Skeletal muscle tissue (tissue), 4 donors: Measurements from ENCODE around the gene ZIC3. TPM values are rescaled to one million over a fixed set of nuclear protein-coding genes. Genes with fewer than 3 reads are reported as not detected.
"Not testable (repeated sequence)": the region's sequence is repeated elsewhere in the genome, so short reads cannot be mapped to it uniquely, and the experiment has no call there.

ENCODE experiments used
- H3K27ac ChIP-seq: one replicate; pipeline ENCODE4 v1.7.0; 2013; ENCODE audit warnings: mild to moderate bottlenecking, low read depth, low read length, inconsistent platforms
- H3K27me3 ChIP-seq, 3 donors: one replicate each; pipeline ENCODE4 v1.7.0; 2013; ENCODE audit warnings: low read length in 3 of 3; ENCODE audit not compliant: control insufficient read depth in 3 of 3, insufficient read depth in 3 of 3
- H3K36me3 ChIP-seq, 3 donors: one replicate each; pipeline ENCODE4 v1.7.0; 2013; ENCODE audit warnings: low read length in 3 of 3; ENCODE audit not compliant: control insufficient read depth in 3 of 3, insufficient read depth in 3 of 3
- H3K4me1 ChIP-seq, 3 donors: one replicate each; pipeline ENCODE4 v1.7.0; 2013; ENCODE audit warnings: low read length in 3 of 3, mild to moderate bottlenecking in 3 of 3; ENCODE audit not compliant: control insufficient read depth in 3 of 3, insufficient read depth in 3 of 3
- H3K4me3 ChIP-seq, 3 donors: one replicate each; pipeline ENCODE4 v1.7.0; 2013; ENCODE audit warnings: low read length in 3 of 3
- H3K9ac ChIP-seq, 3 donors: one replicate each; pipeline ENCODE4 v1.7.0; 2013; ENCODE audit warnings: low read length in 3 of 3, mild to moderate bottlenecking in 3 of 3, moderate library complexity in 2 of 3, low read depth in 1 of 3
- H3K9me3 ChIP-seq, 3 donors: one replicate each; pipeline ENCODE4 v1.7.0; 2013; ENCODE audit warnings: low read length in 3 of 3; ENCODE audit not compliant: control insufficient read depth in 3 of 3
- total RNA-seq: library from RNA; depleted of rRNA; stranded (reverse); fragments of >200 nt; gene quantifications from one replicate; pipeline ENCODE4 v1.2.3, GENCODE V29; 2014
- donor health status: Osteomylitis.

ZIC3 gene
- not detected for total RNA-seq

- Histone ChIP-seq H3K9me3 (no peaks in the 10 kb centered on the region), H3K36me3 (no peaks in the 10 kb centered on the region), H3K27ac (no peak within 1 kb of the TSS), H3K9ac (peak within 1 kb of the TSS in 1 of 3 donors; percentile 40), H3K4me3 (peak within 1 kb of the TSS; percentile 54 to 67 (median 64)), H3K27me3 (peaks cover 59 to 66% (median 62%) of the 10 kb centered on the region in 3 donors), H3K4me1 (peaks cover 2 to 11% (median 8%) of the 10 kb centered on the region in 3 donors)
These were observed at the start of gene ZIC3 for GRCh38 chrX:137565921-137566745. TSS of gene ZIC3 (plus strand) at chrX:137566127. CDS start at chrX:137566692, 565 bp downstream.

- no peaks in the 10 kb centered on the region for H3K4me1 ChIP-seq
- H3K27ac ChIP-seq = no peak overlapping the region
- H3K9ac ChIP-seq = no peak overlapping the region
- no peak overlapping the region for H3K4me3 ChIP-seq
- H3K36me3 ChIP-seq = no peaks in the 10 kb centered on the region
- peaks cover 0 to 5% (median 0%) of the 10 kb centered on the region in 3 donors for H3K27me3 ChIP-seq
- H3K9me3 ChIP-seq = no peaks in the 10 kb centered on the region
These were observed 46.5 kb upstream of the ZIC3 start for GRCh38 chrX:137519459-137519858.

- Histone ChIP-seq H3K27ac (no peak overlapping the region), H3K4me1 (peaks cover 0 to 5% (median 3%) of the 10 kb centered on the region in 3 donors), H3K27me3 (peaks cover 49 to 70% (median 54%) of the 10 kb centered on the region in 3 donors), H3K4me3 (no peak overlapping the region), H3K36me3 (no peaks in the 10 kb centered on the region), H3K9ac (no peak overlapping the region), H3K9me3 (no peaks in the 10 kb centered on the region)
These were observed 19.9 kb upstream of the ZIC3 start for GRCh38 chrX:137545711-137546651.

GRCh38 chrX:137547291-137547690 lies 18.6 kb upstream of the ZIC3 start:
- Histone ChIP-seq H3K9me3 (no peaks in the 10 kb centered on the region), H3K9ac (no peak overlapping the region), H3K36me3 (no peaks in the 10 kb centered on the region), H3K27me3 (peaks cover 54 to 77% (median 61%) of the 10 kb centered on the region in 3 donors), H3K27ac (no peak overlapping the region), H3K4me1 (peaks cover 0 to 5% (median 3%) of the 10 kb centered on the region in 3 donors), H3K4me3 (no peak overlapping the region)

- Histone ChIP-seq H3K4me3 (no peak overlapping the region), H3K9me3 (no peaks in the 10 kb centered on the region), H3K27ac (no peak overlapping the region), H3K4me1 (peaks cover 0 to 5% (median 3%) of the 10 kb centered on the region in 3 donors), H3K27me3 (peaks cover 54 to 74% (median 61%) of the 10 kb centered on the region in 3 donors), H3K36me3 (no peaks in the 10 kb centered on the region), H3K9ac (no peak overlapping the region)
These were observed 17.7 kb upstream of the ZIC3 start for GRCh38 chrX:137548261-137548660.

- no peaks in the 10 kb centered on the region for H3K36me3 ChIP-seq
- H3K27ac ChIP-seq = no peak overlapping the region
- H3K27me3 ChIP-seq = peaks cover 54 to 69% (median 61%) of the 10 kb centered on the region in 3 donors
- H3K9me3 ChIP-seq = no peaks in the 10 kb centered on the region
- peaks cover 0 to 5% (median 3%) of the 10 kb centered on the region in 3 donors for H3K4me1 ChIP-seq
- no peak overlapping the region for H3K4me3 ChIP-seq
- no peak overlapping the region for H3K9ac ChIP-seq
These were observed 16.9 kb upstream of the ZIC3 start for GRCh38 chrX:137549073-137549472.

- peaks cover 0 to 5% (median 3%) of the 10 kb centered on the region in 3 donors for H3K4me1 ChIP-seq
- no peak overlapping the region for H3K9ac ChIP-seq
- no peaks in the 10 kb centered on the region for H3K9me3 ChIP-seq
- no peaks in the 10 kb centered on the region for H3K36me3 ChIP-seq
- no peak overlapping the region for H3K27ac ChIP-seq
- H3K4me3 ChIP-seq = peak overlapping the region in 1 of 3 donors; percentile 29
- peaks cover 53 to 63% (median 61%) of the 10 kb centered on the region in 3 donors for H3K27me3 ChIP-seq
These were observed 15.9 kb upstream of the ZIC3 start for GRCh38 chrX:137549851-137550664.

- Histone ChIP-seq H3K4me1 (peaks cover 0 to 5% (median 3%) of the 10 kb centered on the region in 3 donors), H3K27ac (no peak overlapping the region), H3K9ac (no peak overlapping the region), H3K9me3 (no peaks in the 10 kb centered on the region), H3K27me3 (peaks cover 46 to 59% (median 56%) of the 10 kb centered on the region in 3 donors), H3K36me3 (no peaks in the 10 kb centered on the region), H3K4me3 (no peak overlapping the region)
These were observed 15.2 kb upstream of the ZIC3 start for GRCh38 chrX:137550665-137551261.

GRCh38 chrX:137552098-137552497 lies 13.8 kb upstream of the ZIC3 start:
- not testable (repeated sequence) for H3K4me3 ChIP-seq, H3K9ac ChIP-seq, H3K4me1 ChIP-seq, H3K36me3 ChIP-seq, H3K9me3 ChIP-seq, H3K27ac ChIP-seq
- peaks cover 34 to 46% (median 43%) of the 10 kb centered on the region in 3 donors for H3K27me3 ChIP-seq
